K562 (cell line): ENCODE results near the gene PRKCSH. TPM values are rescaled to one million over a fixed set of nuclear protein-coding genes. Genes with fewer than 3 reads are reported as not detected.

Experiments used
- ATF4 ChIP-seq: fragments of 450-650 bp; formaldehyde crosslinking; IDR thresholded peaks from 2 replicates; pipeline ENCODE4 v1.4.0; 2022; ENCODE audit warnings: mild to moderate bottlenecking, moderate library complexity
- BMI1 ChIP-seq: fragments of 150-350 bp; IDR thresholded peaks from 2 replicates; pipeline ENCODE4 v1.6.1; 2014; ENCODE audit warnings: low read length
- BRD9 ChIP-seq: fragments of 450-650 bp; IDR thresholded peaks from 2 replicates; pipeline ENCODE4 v1.6.1; 2018; ENCODE audit warnings: low read depth; ENCODE audit not compliant: partially characterized antibody
- CTCFL ChIP-seq: IDR thresholded peaks from 2 replicates; pipeline ENCODE4 v1.6.1; 2011; ENCODE audit warnings: borderline replicate concordance, low read depth, mild to moderate bottlenecking, moderate library complexity, low read length; ENCODE audit not compliant: insufficient read depth, poor library complexity, severe bottlenecking
- IFI16 ChIP-seq: fragments of 250-450 bp; sonication (Bioruptor Pico); IDR thresholded peaks from 2 replicates; pipeline ENCODE4 v2.1.2; 2022; ENCODE audit warnings: mild to moderate bottlenecking, inconsistent platforms
- MGA ChIP-seq: fragments of 450-650 bp; IDR thresholded peaks from 2 replicates; pipeline ENCODE4 v1.6.1; 2016; ENCODE audit warnings: mild to moderate bottlenecking, moderate library complexity
- NCOA4 ChIP-seq: fragments of 450-650 bp; IDR thresholded peaks from 2 replicates; pipeline ENCODE4 v1.6.1; 2018; ENCODE audit warnings: mild to moderate bottlenecking; ENCODE audit not compliant: partially characterized antibody
- RNF2 ChIP-seq: sonication (generic); IDR thresholded peaks from 2 replicates; pipeline ENCODE4 v1.6.1; 2016
- SUPT5H ChIP-seq: fragments of 450-650 bp; IDR thresholded peaks from 2 replicates; pipeline ENCODE4 v1.6.1; 2016
- ZNF133 ChIP-seq: fragments of 250-450 bp; sonication (Bioruptor Pico); IDR thresholded peaks from 2 replicates; pipeline ENCODE4 v1.4.0; 2020; ENCODE audit warnings: mild to moderate bottlenecking
- ZNF398 ChIP-seq: fragments of 250-450 bp; sonication (Bioruptor Pico); IDR thresholded peaks from 2 replicates; pipeline ENCODE4 v1.8.0; 2021; ENCODE audit warnings: moderate library complexity, mild to moderate bottlenecking, inconsistent platforms
- polyA plus RNA-seq, 8 experiments: library from polyadenylated mRNA; depleted of rRNA in 4 of 8; stranded (reverse) in 5 of 8; unstranded in 3 of 8; fragments of >200 nt; fragmentation: Nextera tagmentation in 2 of 8; fragmentation: Illumina TruSeq in 1 of 8; extraction: Ambion mirVana in 2 of 8; extraction: Trizol in 1 of 8; gene quantifications; 2 replicates each; pipeline versions ENCODE4 v1.2.1 to v1.2.3, GENCODE V29; 2011 to 2014; ENCODE audit warnings: inconsistent platforms in 1 of 8, missing spikeins in 1 of 8
- total RNA-seq, 7 experiments: library from RNA; depleted of rRNA in 6 of 7; stranded (reverse); fragments of >200 nt in 6 of 7; fragmentation: Illumina TruSeq in 2 of 7; extraction: Trizol in 2 of 7; gene quantifications; 2 replicates each; pipeline versions ENCODE4 v1.2.1 to v1.2.3, GENCODE V29; 2011 to 2021; ENCODE audit warnings: low replicate concordance in 1 of 7

PRKCSH gene
- total and polyA plus RNA-seq, 9 of the 15 experiments (the other 6 are each of a cell fraction or from before 2014, with no cell fraction given) = 2.3 to 297 (median 48.1) TPM

GRCh38 chr19:11451871-11452619 is 16.6 kb downstream of the PRKCSH start (continued):
- TF ChIP-seq CTCFL = no peak
- TF ChIP-seq ZNF398 = no peak
- peak; percentile 45 for TF ChIP-seq BRD9
- no peak for TF ChIP-seq ATF4 (CRISPR knock-in tag)
- TF ChIP-seq MGA = no peak
- no peak for TF ChIP-seq BMI1
- no peak for TF ChIP-seq ZNF133 (CRISPR knock-in tag)
- no peak for TF ChIP-seq RNF2
- TF ChIP-seq NCOA4 = no peak
- TF ChIP-seq SUPT5H = no peak
- no peak for TF ChIP-seq IFI16 (CRISPR knock-in tag)
